ENCODE results near the gene CYSTM1.

Gene CYSTM1

GRCh38 chr5:140282266-140282665 lies 107.3 kb downstream of the CYSTM1 start:
- POLR2A ChIA-PET = no interaction called here
- H3K27ac ChIP-seq (ENCODE audit: insufficient read depth in 1 of 2, low read depth in 1 of 2, low read length in 2 of 2, poor library complexity in 1 of 2, severe bottlenecking in 2 of 2) = no peak overlapping the region
- WGBS (ENCODE audit: insufficient coverage) = no CpG with 5 or more reads among the region's 2 CpGs

GRCh38 chr5:140284013-140284412 lies 109.0 kb downstream of the CYSTM1 start:
- CTCF ChIA-PET = interaction anchor here (0.9 to 3.7 kb wide), 2 partner anchors 40 to 68 kb away, joined by 3 to 17 read pairs; no protein-coding TSS in a partner anchor
- no peak for DNase-seq
- peaks cover 0 to 7% (median 1%) of the 10 kb centered on the region in 4 experiments for H3K4me1 ChIP-seq (ENCODE audit: control extremely low read depth in 1 of 4, control insufficient read depth in 4 of 4, insufficient read depth in 4 of 4, low read length in 3 of 4)
- peaks cover 3 to 4% (median 3%) of the 10 kb centered on the region in 4 experiments for H3K36me3 ChIP-seq (ENCODE audit: control insufficient read depth in 4 of 4, insufficient read depth in 4 of 4, low read length in 3 of 4)
- 80% methylated on average over 1 of the region's 3 CpGs for WGBS (ENCODE audit: insufficient coverage)
- no peak overlapping the region for H3K4me3 ChIP-seq (ENCODE audit: control insufficient read depth in 1 of 7, extremely low read depth in 1 of 7, insufficient read depth in 4 of 7, low read depth in 2 of 7, low read length in 6 of 7)
- H3K9me3 ChIP-seq (ENCODE audit: control extremely low read depth in 1 of 5, control insufficient read depth in 4 of 5, insufficient read depth in 2 of 5, low read depth in 1 of 5, low read length in 4 of 5) = no peaks in the 10 kb centered on the region
- no peak overlapping the region for H3K27ac ChIP-seq (ENCODE audit: insufficient read depth in 1 of 2, low read depth in 1 of 2, low read length in 2 of 2, poor library complexity in 1 of 2, severe bottlenecking in 2 of 2)
- H3K27me3 ChIP-seq (replicated peaks in 2 of 5; ENCODE audit: control insufficient read depth in 4 of 5, insufficient read depth in 5 of 5, low read length in 4 of 5) = no peaks in the 10 kb centered on the region
- POLR2A ChIA-PET = no interaction called here

More at GRCh38 chr5:140282266-140282665, 107.3 kb downstream of the CYSTM1 start:
- no peak overlapping the region for H3K4me3 ChIP-seq (ENCODE audit: control insufficient read depth in 1 of 7, extremely low read depth in 1 of 7, insufficient read depth in 4 of 7, low read depth in 2 of 7, low read length in 6 of 7)
- DNase-seq = no peak
- H3K9me3 ChIP-seq (ENCODE audit: control extremely low read depth in 1 of 5, control insufficient read depth in 4 of 5, insufficient read depth in 2 of 5, low read depth in 1 of 5, low read length in 4 of 5) = peaks cover 0 to 4% (median 0%) of the 10 kb centered on the region in 5 experiments
- peaks cover 0 to 7% (median 1%) of the 10 kb centered on the region in 4 experiments for H3K4me1 ChIP-seq (ENCODE audit: control extremely low read depth in 1 of 4, control insufficient read depth in 4 of 4, insufficient read depth in 4 of 4, low read length in 3 of 4)
- peaks cover 0 to 8% (median 5%) of the 10 kb centered on the region in 4 experiments for H3K36me3 ChIP-seq (ENCODE audit: control insufficient read depth in 4 of 4, insufficient read depth in 4 of 4, low read length in 3 of 4)
- H3K27me3 ChIP-seq (replicated peaks in 2 of 5; ENCODE audit: control insufficient read depth in 4 of 5, insufficient read depth in 5 of 5, low read length in 4 of 5) = no peaks in the 10 kb centered on the region
- CTCF ChIA-PET = interaction anchor here (0.7 to 3.7 kb wide), 2 partner anchors 38 to 71 kb away, joined by 3 to 17 read pairs; no protein-coding TSS in a partner anchor

- ChIA-PET POLR2A (no interaction called here), CTCF (interaction anchor here (1.5 to 2.1 kb wide), 2 partner anchors 11 to 41 kb away, joined by 3 to 6 read pairs; no protein-coding TSS in a partner anchor)
- 100% methylated on average over 1 of the region's 5 CpGs for WGBS (ENCODE audit: insufficient coverage)
- Histone ChIP-seq H3K4me3 (ENCODE audit: control insufficient read depth in 1 of 7, extremely low read depth in 1 of 7, insufficient read depth in 4 of 7, low read depth in 2 of 7, low read length in 6 of 7) (no peak overlapping the region), H3K27me3 (replicated peaks in 2 of 5; ENCODE audit: control insufficient read depth in 4 of 5, insufficient read depth in 5 of 5, low read length in 4 of 5) (no peaks in the 10 kb centered on the region), H3K27ac (ENCODE audit: insufficient read depth in 1 of 2, low read depth in 1 of 2, low read length in 2 of 2, poor library complexity in 1 of 2, severe bottlenecking in 2 of 2) (no peak overlapping the region), H3K4me1 (ENCODE audit: control extremely low read depth in 1 of 4, control insufficient read depth in 4 of 4, insufficient read depth in 4 of 4, low read length in 3 of 4) (peaks cover 0 to 7% (median 1%) of the 10 kb centered on the region in 4 experiments), H3K36me3 (ENCODE audit: control insufficient read depth in 4 of 4, insufficient read depth in 4 of 4, low read length in 3 of 4) (peaks cover 0 to 10% (median 2%) of the 10 kb centered on the region in 4 experiments), H3K9me3 (ENCODE audit: control extremely low read depth in 1 of 5, control insufficient read depth in 4 of 5, insufficient read depth in 2 of 5, low read depth in 1 of 5, low read length in 4 of 5) (no peaks in the 10 kb centered on the region)
- no peak for DNase-seq
Measured at GRCh38 chr5:140286424-140286823, 111.4 kb downstream of the CYSTM1 start.

- POLR2A ChIA-PET = no interaction called here
- Histone ChIP-seq H3K4me1 (ENCODE audit: control extremely low read depth in 1 of 4, control insufficient read depth in 4 of 4, insufficient read depth in 4 of 4, low read length in 3 of 4) (peaks cover 0 to 7% (median 1%) of the 10 kb centered on the region in 4 experiments), H3K27me3 (replicated peaks in 2 of 5; ENCODE audit: control insufficient read depth in 4 of 5, insufficient read depth in 5 of 5, low read length in 4 of 5) (no peaks in the 10 kb centered on the region), H3K4me3 (ENCODE audit: control insufficient read depth in 1 of 7, extremely low read depth in 1 of 7, insufficient read depth in 4 of 7, low read depth in 2 of 7, low read length in 6 of 7) (no peak overlapping the region), H3K27ac (ENCODE audit: insufficient read depth in 1 of 2, low read depth in 1 of 2, low read length in 2 of 2, poor library complexity in 1 of 2, severe bottlenecking in 2 of 2) (no peak overlapping the region), H3K36me3 (ENCODE audit: control insufficient read depth in 4 of 4, insufficient read depth in 4 of 4, low read length in 3 of 4) (peaks cover 0 to 10% (median 2%) of the 10 kb centered on the region in 4 experiments), H3K9me3 (ENCODE audit: control extremely low read depth in 1 of 5, control insufficient read depth in 4 of 5, insufficient read depth in 2 of 5, low read depth in 1 of 5, low read length in 4 of 5) (no peaks in the 10 kb centered on the region)
- CTCF ChIA-PET = interaction anchor here (0.5 to 2.1 kb wide), 3 partner anchors 43 to 109 kb away, joined by 3 to 6 read pairs (median 3); partner anchors contain the start of gene HBEGF
- no peak for DNase-seq
- 80% methylated on average over 1 of the region's 7 CpGs for WGBS (ENCODE audit: insufficient coverage)
Measured at GRCh38 chr5:140287801-140288521, 113.0 kb downstream of the CYSTM1 start.

- no peak for DNase-seq
- Histone ChIP-seq H3K36me3 (ENCODE audit: control insufficient read depth in 4 of 4, insufficient read depth in 4 of 4, low read length in 3 of 4) (peaks cover 0 to 10% (median 2%) of the 10 kb centered on the region in 4 experiments), H3K9me3 (ENCODE audit: control extremely low read depth in 1 of 5, control insufficient read depth in 4 of 5, insufficient read depth in 2 of 5, low read depth in 1 of 5, low read length in 4 of 5) (no peaks in the 10 kb centered on the region), H3K27me3 (replicated peaks in 2 of 5; ENCODE audit: control insufficient read depth in 4 of 5, insufficient read depth in 5 of 5, low read length in 4 of 5) (no peaks in the 10 kb centered on the region), H3K4me1 (ENCODE audit: control extremely low read depth in 1 of 4, control insufficient read depth in 4 of 4, insufficient read depth in 4 of 4, low read length in 3 of 4) (peaks cover 0 to 14% (median 0%) of the 10 kb centered on the region in 4 experiments), H3K4me3 (ENCODE audit: control insufficient read depth in 1 of 7, extremely low read depth in 1 of 7, insufficient read depth in 4 of 7, low read depth in 2 of 7, low read length in 6 of 7) (no peak overlapping the region), H3K27ac (ENCODE audit: insufficient read depth in 1 of 2, low read depth in 1 of 2, low read length in 2 of 2, poor library complexity in 1 of 2, severe bottlenecking in 2 of 2) (no peak overlapping the region)
- ChIA-PET CTCF (interaction anchor here (1.2 to 1.5 kb wide), 4 partner anchors 9 to 61 kb away, joined by 3 to 6 read pairs (median 4); no protein-coding TSS in a partner anchor), POLR2A (no interaction called here)
- no CpG with 5 or more reads among the region's 1 CpG for WGBS (ENCODE audit: insufficient coverage)
Measured at GRCh38 chr5:140292212-140293036, 117.4 kb downstream of the CYSTM1 start.

Data from common myeloid progenitor, CD34-positive (primary cell).